ENCODE results near the gene MAZ.

The MAZ gene

DNA sequence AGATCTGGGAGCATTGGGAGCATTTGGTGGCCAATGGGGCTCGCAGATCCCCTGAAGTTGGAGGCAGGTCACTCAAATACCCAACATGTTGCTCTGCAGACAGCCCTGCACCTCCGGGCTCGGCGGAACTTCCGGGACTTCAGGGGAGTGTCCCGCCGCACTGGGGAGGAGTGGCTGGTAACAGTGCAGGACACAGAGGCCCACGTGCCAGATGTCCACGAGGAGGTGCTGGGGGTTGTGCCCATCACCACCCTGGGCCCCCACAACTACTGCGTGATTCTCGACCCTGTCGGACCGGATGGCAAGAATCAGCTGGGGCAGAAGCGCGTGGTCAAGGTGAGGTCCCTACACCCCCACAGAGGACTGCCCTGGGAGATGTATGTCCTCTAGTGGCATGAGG lies 30.3 kb downstream of the MAZ start:
- no peaks in the 10 kb centered on the region for H3K4me1 ChIP-seq
- no peak overlapping the region for H3K4me3 ChIP-seq
- no peaks in the 10 kb centered on the region for H3K9me3 ChIP-seq
- no peaks in the 10 kb centered on the region for H3K36me3 ChIP-seq (replicated peaks)
- in situ Hi-C loops (cut with MboI; ENCODE audit: low sequenced_read_pairs): no loop called here
- DNase-seq (ENCODE audit: low spot score in 2 of 2): no peak
- no peaks in the 10 kb centered on the region for H3K27me3 ChIP-seq (ENCODE audit: low read depth)

DNA sequence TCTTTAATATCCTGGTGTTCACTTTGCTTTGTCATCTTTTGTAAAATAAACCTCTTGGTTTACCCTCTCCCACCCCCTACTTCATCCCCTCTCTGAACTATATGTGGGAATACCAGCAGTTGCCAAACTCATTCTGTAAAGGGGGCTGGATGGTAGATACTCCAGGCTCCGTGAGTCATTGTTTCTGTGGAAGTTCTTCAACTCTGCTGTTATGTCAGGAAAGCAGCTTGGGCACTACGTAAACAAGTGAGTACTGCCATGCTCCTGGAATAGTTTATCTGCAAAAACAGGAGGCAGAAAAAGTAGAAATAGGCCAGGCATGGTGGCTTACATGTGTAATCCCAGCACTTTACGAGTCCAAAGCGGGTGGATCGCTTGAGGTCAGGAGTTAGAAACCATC lies 31.5 kb downstream of the MAZ start:
- DNase-seq (ENCODE audit: low spot score in 2 of 2): no peak
- H3K36me3 ChIP-seq (replicated peaks): no peaks in the 10 kb centered on the region
- in situ Hi-C loops (cut with MboI; ENCODE audit: low sequenced_read_pairs): no loop called here

DNA sequence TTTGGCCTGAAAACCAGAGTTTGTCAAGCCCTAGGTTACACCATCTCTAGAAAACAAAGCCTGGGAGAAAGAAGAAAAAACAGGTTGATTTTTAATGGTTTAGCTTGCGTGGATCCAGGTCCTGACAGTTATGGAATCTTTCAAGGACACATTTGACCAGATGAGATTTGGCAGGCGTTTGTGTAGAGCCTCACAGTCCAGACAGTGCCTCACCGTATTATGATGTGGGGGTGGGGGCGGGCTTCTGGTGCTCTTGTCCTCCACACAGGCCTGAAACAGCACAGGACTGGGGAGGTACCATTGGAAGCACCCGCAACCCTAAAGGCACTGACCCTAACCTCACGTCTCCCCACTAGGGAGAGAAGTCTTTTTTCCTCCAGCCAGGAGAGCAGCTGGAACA lies 33.5 kb downstream of the MAZ start:
- Histone ChIP-seq H3K36me3 (replicated peaks) (no peaks in the 10 kb centered on the region), H3K4me1 (no peaks in the 10 kb centered on the region), H3K9me3 (no peaks in the 10 kb centered on the region), H3K27me3 (ENCODE audit: low read depth) (no peaks in the 10 kb centered on the region), H3K4me3 (no peak overlapping the region)
- no peak for DNase-seq (ENCODE audit: low spot score in 2 of 2)
- in situ Hi-C loops (cut with MboI; ENCODE audit: low sequenced_read_pairs): no loop called here

More for the DNA sequence above, 31.5 kb downstream of the MAZ start:
- H3K4me1 ChIP-seq: no peaks in the 10 kb centered on the region
- no peak overlapping the region for H3K4me3 ChIP-seq
- H3K9me3 ChIP-seq: no peaks in the 10 kb centered on the region
- no peaks in the 10 kb centered on the region for H3K27me3 ChIP-seq (ENCODE audit: low read depth)

DNA sequence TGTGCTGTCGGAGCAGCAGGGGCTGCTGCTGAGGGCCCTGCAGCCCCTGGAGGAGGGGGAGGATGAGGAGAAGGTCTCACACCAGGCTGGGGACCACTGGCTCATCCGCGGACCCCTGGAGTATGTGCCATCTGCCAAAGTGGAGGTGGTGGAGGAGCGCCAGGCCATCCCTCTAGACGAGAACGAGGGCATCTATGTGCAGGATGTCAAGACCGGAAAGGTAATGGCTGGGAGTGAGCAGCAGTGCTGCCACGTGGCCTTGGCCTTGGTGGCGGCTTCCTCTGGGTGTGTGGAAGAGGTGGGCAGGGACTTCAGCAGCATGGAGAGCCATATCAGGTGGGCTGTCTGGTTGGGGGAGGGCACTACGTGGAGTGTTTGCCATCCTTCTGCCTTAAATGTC lies 33.9 kb downstream of the MAZ start:
- H3K4me3 ChIP-seq: no peak overlapping the region
- H3K9me3 ChIP-seq: no peaks in the 10 kb centered on the region
- H3K4me1 ChIP-seq: no peaks in the 10 kb centered on the region
- in situ Hi-C loops (cut with MboI; ENCODE audit: low sequenced_read_pairs): no loop called here
- H3K27me3 ChIP-seq (ENCODE audit: low read depth): no peaks in the 10 kb centered on the region
- no peak for DNase-seq (ENCODE audit: low spot score in 2 of 2)
- H3K36me3 ChIP-seq (replicated peaks): no peaks in the 10 kb centered on the region

DNA sequence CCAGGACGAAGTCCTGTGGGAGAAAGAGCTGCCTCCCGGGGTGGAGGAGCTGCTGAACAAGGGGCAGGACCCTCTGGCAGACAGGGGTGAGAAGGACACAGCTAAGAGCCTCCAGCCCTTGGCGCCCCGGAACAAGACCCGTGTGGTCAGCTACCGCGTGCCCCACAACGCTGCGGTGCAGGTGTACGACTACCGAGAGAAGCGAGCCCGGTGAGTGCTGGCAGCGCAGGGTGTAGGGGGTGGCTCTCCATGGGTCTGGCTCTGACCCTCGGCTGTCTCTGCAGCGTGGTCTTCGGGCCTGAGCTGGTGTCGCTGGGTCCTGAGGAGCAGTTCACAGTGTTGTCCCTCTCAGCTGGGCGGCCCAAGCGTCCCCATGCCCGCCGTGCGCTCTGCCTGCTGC lies 35.3 kb downstream of the MAZ start:
- no peaks in the 10 kb centered on the region for H3K9me3 ChIP-seq
- H3K4me1 ChIP-seq: no peaks in the 10 kb centered on the region
- no peaks in the 10 kb centered on the region for H3K27me3 ChIP-seq (ENCODE audit: low read depth)
- H3K36me3 ChIP-seq (replicated peaks): no peaks in the 10 kb centered on the region
- DNase-seq (ENCODE audit: low spot score in 2 of 2): no peak
- H3K4me3 ChIP-seq: no peak overlapping the region
- in situ Hi-C loops (cut with MboI; ENCODE audit: low sequenced_read_pairs): no loop called here

DNA sequence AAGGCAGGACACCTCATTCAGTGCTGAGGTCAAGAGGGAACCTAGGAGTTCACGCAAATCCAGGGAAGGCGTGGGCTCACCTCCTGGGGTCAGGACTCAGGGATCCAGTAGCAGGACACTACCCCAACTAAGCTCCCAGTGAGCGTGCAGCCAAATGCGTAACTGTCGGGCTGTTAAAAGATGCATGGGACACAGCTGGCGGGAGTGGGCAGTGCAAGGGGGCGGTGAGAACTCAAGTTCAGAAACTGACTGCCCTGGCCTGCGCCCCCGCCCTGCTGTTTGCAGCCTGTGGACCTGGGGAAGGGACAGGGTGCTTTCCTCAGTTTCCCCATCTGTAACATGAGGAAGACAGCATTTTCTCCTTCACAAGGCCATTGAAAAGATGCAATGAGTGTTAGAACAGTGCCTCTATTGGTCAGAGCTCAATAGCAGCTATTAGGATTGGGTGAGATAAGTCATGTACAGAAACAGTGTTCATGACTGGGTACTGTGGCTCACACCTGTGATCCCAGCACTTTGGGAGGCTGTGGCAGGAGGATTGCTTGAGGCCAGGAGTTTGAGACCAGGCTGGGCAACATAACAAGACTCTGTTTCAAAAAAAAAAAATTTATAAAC lies 36.5 kb downstream of the MAZ start:
- H3K27me3 ChIP-seq (ENCODE audit: low read depth): no peaks in the 10 kb centered on the region
- in situ Hi-C loops (cut with MboI; ENCODE audit: low sequenced_read_pairs): no loop called here
- no peaks in the 10 kb centered on the region for H3K36me3 ChIP-seq (replicated peaks)
- no peak overlapping the region for H3K4me3 ChIP-seq
- no peak for DNase-seq (ENCODE audit: low spot score in 2 of 2)
- no peaks in the 10 kb centered on the region for H3K9me3 ChIP-seq
- H3K4me1 ChIP-seq: no peaks in the 10 kb centered on the region

DNA sequence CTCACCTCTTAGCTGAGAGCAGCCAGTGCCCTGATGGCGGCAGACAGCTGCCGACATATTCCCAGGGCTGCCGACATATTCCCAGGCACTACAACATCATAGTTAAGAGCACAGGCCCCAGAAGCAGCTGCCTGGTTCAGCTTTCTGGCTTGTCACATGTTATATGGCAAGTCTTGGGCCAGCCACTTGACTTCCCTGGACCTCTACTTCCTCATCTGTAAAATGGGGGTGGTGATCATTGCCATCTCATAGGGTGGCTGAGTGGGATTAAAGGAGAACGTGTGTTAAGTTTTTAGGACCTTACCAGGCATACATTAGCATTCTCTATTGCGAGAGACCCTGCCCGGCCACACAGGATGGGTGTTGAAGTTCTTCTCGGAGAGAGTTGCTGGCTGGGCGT lies 37.6 kb downstream of the MAZ start:
- Histone ChIP-seq H3K4me3 (no peak overlapping the region), H3K9me3 (no peaks in the 10 kb centered on the region), H3K4me1 (no peaks in the 10 kb centered on the region), H3K36me3 (replicated peaks) (no peaks in the 10 kb centered on the region), H3K27me3 (ENCODE audit: low read depth) (no peaks in the 10 kb centered on the region)
- in situ Hi-C loops (cut with MboI; ENCODE audit: low sequenced_read_pairs): no loop called here
- no peak for DNase-seq (ENCODE audit: low spot score in 2 of 2)

DNA sequence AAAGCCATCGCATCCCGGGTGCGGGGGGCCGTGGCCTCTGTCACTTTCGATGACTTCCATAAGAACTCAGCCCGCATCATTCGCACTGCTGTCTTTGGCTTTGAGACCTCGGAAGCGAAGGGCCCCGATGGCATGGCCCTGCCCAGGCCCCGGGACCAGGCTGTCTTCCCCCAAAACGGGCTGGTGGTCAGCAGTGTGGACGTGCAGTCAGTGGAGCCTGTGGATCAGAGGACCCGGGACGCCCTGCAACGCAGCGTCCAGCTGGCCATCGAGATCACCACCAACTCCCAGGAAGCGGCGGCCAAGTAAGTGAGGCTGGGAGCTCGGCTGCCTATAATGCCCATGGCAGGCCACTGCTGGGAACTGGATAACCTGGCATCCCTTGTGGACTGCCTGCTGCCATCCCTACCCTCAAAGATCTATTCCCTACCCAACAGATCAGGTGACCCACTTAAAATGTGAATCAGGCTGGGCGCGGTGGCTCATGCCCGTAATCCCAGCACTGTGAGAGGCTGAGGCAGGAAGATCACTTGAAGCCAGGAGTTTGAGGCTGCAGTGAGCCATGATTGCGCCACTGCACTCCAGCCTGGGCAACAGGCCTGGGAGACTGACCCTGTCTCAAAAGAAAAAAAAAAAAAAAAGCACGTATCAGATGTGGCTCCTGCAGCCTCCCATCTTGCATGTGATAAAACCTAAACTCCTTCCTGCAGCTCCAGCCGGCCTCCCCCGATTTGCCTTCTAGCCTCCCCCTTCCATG lies 38.4 kb downstream of the MAZ start:
- H3K4me3 ChIP-seq: no peak overlapping the region
- H3K27me3 ChIP-seq (ENCODE audit: low read depth): no peaks in the 10 kb centered on the region
- H3K36me3 ChIP-seq (replicated peaks): no peaks in the 10 kb centered on the region
- no peaks in the 10 kb centered on the region for H3K4me1 ChIP-seq
- in situ Hi-C loops (cut with MboI; ENCODE audit: low sequenced_read_pairs): no loop called here
- no peaks in the 10 kb centered on the region for H3K9me3 ChIP-seq
- DNase-seq (ENCODE audit: low spot score in 2 of 2): no peak

DNA sequence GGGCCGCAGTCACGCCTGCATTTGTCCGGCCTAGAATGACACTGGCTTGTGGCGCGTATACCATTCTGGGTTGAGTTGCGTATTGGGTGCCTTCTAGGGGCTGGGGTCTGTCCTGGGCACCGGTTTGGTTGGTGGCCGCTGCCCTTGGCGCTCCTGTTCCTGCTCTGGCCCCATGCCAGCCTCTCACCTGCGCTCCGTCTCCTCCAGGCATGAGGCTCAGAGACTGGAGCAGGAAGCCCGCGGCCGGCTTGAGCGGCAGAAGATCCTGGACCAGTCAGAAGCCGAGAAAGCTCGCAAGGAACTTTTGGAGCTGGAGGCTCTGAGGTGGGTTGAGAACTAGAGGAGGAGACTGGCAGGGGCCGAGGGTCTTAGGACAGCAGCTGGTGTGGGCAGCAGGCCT lies 39.3 kb downstream of the MAZ start:
- Histone ChIP-seq H3K36me3 (replicated peaks) (no peaks in the 10 kb centered on the region), H3K4me3 (no peak overlapping the region), H3K27me3 (ENCODE audit: low read depth) (no peaks in the 10 kb centered on the region), H3K4me1 (no peaks in the 10 kb centered on the region), H3K9me3 (no peaks in the 10 kb centered on the region)
- no peak for DNase-seq (ENCODE audit: low spot score in 2 of 2)
- in situ Hi-C loops (cut with MboI; ENCODE audit: low sequenced_read_pairs): no loop called here

DNA sequence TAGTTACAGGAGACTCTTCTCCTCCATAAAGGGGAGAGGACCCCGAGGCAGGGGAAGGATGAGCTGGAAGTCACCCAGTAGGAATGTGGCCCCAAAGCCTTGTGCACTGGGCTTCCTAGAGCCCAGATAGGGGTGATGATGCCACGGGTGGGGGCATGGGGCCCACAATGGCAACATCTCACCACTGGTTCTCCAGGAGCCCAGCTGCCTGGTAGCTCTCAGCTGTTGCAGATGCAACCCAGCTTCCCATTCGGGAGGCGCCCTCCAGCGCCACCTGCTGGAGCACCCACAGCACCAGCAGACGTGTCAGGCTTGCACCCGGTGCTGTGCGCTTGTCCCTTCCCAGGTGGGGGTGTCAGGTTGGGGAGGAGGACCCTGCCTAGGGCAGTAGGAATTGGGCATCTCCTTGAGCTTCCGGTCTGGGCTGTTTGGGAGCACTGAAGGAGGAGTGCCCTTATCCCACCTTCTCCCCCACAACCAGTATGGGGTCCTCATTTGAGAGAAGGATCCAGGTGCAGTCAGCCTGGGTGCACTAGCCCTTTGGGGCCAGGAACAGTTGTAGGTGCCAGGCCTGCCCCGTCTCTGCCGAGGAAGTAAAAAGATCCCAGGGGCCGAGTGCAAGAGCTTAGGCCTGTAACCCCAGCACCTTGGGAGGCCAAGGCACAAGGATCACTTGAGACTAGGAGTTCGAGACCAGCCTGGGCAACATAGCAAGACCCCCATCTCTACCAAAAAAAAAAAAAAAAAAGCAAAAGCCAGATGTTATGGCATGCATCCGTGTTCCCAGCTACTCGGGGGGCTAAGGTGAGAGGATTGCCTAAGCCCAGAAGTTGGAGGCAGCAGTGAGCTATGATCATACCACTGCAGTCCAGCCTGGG lies 42.3 kb downstream of the MAZ start:
- no peaks in the 10 kb centered on the region for H3K36me3 ChIP-seq (replicated peaks)
- H3K9me3 ChIP-seq: no peaks in the 10 kb centered on the region
- no peaks in the 10 kb centered on the region for H3K27me3 ChIP-seq (ENCODE audit: low read depth)
- no peaks in the 10 kb centered on the region for H3K4me1 ChIP-seq
- in situ Hi-C loops (cut with MboI; ENCODE audit: low sequenced_read_pairs): no loop called here
- DNase-seq (ENCODE audit: low spot score in 2 of 2): peak; percentile 21 to 80
- no peak overlapping the region for H3K4me3 ChIP-seq

DNA sequence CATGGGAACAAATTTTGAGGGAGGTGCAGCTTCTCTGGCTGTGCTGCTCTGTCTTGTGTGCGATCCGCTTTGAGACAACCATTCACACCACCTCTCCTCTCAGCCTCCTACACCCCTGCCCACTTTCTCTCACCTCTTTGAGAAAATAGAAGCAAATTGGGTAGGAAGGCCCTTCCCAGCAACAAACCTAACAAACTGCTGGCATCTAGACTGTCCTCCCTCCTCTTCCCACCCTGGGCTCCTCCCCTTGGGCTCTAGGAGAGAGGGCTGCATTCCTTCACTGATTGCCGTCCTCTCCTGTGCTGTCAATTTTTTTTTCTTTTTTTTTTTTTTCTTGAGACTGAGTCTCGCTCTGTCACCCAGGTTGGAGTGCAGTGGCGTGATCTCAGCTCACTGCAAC lies 43.2 kb downstream of the MAZ start:
- H3K36me3 ChIP-seq (replicated peaks): no peaks in the 10 kb centered on the region
- no peaks in the 10 kb centered on the region for H3K9me3 ChIP-seq
- DNase-seq (ENCODE audit: low spot score in 2 of 2): no peak
- in situ Hi-C loops (cut with MboI; ENCODE audit: low sequenced_read_pairs): no loop called here
- no peaks in the 10 kb centered on the region for H3K27me3 ChIP-seq (ENCODE audit: low read depth)
- no peak overlapping the region for H3K4me3 ChIP-seq
- no peaks in the 10 kb centered on the region for H3K4me1 ChIP-seq

DNA sequence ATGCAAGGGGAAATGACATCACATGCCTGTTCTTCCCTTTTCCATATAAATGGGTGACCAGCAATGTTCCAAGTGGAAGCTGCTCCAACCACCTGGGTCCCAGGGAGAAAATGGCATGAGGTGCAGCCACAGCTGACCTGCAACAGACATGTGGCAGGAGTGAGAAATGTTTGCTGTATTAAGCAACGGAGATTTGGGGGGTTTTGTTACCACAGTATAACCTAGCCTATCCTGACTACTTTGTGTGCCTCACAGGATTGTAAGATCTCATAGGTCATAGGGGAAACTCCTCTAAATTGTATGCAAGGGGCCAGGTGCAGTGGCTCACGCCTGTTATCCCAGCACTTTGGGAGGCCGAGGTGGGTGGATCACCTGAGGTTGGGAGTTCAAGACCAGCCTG lies 44.7 kb downstream of the MAZ start:
- no peak for DNase-seq (ENCODE audit: low spot score in 2 of 2)
- no peaks in the 10 kb centered on the region for H3K4me1 ChIP-seq
- in situ Hi-C loops (cut with MboI; ENCODE audit: low sequenced_read_pairs): no loop called here

DNA sequence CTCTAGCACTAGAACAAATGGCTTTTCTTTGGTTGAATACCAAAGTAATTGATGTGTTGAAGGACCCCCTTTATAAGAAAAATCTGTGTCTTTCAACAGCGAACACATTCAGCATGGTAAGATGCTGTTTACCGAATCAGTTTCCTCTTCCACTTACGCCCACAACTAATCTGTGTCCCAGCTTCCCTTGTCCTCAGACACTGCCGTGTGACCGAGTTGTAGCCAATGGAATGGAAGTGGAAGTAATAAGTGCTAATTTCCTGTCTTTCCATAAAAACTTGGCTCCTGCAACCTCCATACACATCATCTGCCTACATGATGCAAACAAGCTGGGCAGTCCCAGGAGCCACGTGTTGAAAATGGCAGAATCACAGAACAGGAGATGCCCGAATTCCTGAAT lies 46.3 kb downstream of the MAZ start:
- no peaks in the 10 kb centered on the region for H3K27me3 ChIP-seq (ENCODE audit: low read depth)
- no peak overlapping the region for H3K4me3 ChIP-seq
- DNase-seq (ENCODE audit: low spot score in 2 of 2): no peak
- H3K36me3 ChIP-seq (replicated peaks): no peaks in the 10 kb centered on the region
- H3K4me1 ChIP-seq: no peaks in the 10 kb centered on the region
- H3K9me3 ChIP-seq: no peaks in the 10 kb centered on the region
- in situ Hi-C loops (cut with MboI; ENCODE audit: low sequenced_read_pairs): no loop called here

More for the DNA sequence above, 44.7 kb downstream of the MAZ start:
- no peaks in the 10 kb centered on the region for H3K36me3 ChIP-seq (replicated peaks)
- no peaks in the 10 kb centered on the region for H3K9me3 ChIP-seq
- H3K4me3 ChIP-seq: no peak overlapping the region
- H3K27me3 ChIP-seq (ENCODE audit: low read depth): no peaks in the 10 kb centered on the region

DNA sequence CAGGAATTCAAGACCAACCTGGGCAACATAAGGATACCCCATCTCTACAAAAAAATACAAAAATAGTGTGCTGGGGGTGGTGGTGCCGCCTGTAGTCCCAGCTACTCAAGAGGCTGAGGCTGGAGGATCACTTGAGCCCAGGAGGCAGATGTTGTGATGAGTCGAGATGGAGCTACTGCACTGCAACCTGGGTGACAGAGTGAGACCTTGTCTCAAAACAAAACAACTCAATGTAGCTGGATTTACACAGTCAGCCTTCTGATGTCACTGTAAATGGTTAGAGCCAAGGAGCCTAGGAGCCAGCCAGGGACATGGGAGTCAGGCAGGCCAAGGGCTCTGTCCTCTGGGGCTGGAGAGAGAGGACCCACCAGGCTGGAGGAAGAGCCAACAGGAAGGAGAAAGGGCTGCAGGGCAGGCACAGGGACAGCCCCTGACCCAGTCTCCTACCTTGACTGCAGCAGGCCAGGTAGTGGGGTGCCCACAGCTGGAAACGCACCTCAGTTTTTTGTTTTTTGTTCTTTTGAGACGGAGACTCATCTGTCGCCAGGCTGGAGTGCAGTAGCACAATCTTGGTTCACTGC lies 48.3 kb downstream of the MAZ start:
- DNase-seq (ENCODE audit: low spot score in 2 of 2): no peak
- in situ Hi-C loops (cut with MboI; ENCODE audit: low sequenced_read_pairs): no loop called here
- Histone ChIP-seq H3K36me3 (replicated peaks) (peaks cover 12% of the 10 kb centered on the region; the same call in 1 of the 2 replicates), H3K4me3 (no peak overlapping the region), H3K9me3 (no peaks in the 10 kb centered on the region), H3K27me3 (ENCODE audit: low read depth) (no peaks in the 10 kb centered on the region), H3K4me1 (no peaks in the 10 kb centered on the region)

Measured in HAP-1 (cell line).